Parathyroid adenoma (tissue), 2 donors: ENCODE data around the gene TRIL.

Source experiments
- H2AFZ ChIP-seq: fragments of 300-600 bp; sonication (generic); one replicate; pipeline ENCODE4 v1.7.0; 2017; ENCODE audit warnings: antibody characterized with exemption, mild to moderate bottlenecking
- H3K27ac ChIP-seq: fragments of 300-600 bp; sonication (generic); one replicate; pipeline ENCODE4 v1.7.0; 2017
- H3K27me3 ChIP-seq: fragments of 300-600 bp; sonication (generic); one replicate; pipeline ENCODE4 v1.7.0; 2017; ENCODE audit warnings: low read length; ENCODE audit not compliant: control insufficient read depth, insufficient read depth
- H3K36me3 ChIP-seq: fragments of 300-600 bp; sonication (generic); one replicate; pipeline ENCODE4 v1.7.0; 2017; ENCODE audit warnings: low read length; ENCODE audit not compliant: control insufficient read depth, insufficient read depth
- H3K4me1 ChIP-seq: fragments of 300-600 bp; sonication (generic); one replicate; pipeline ENCODE4 v1.7.0; 2017; ENCODE audit warnings: control low read depth
- H3K4me2 ChIP-seq: fragments of 300-600 bp; sonication (generic); one replicate; pipeline ENCODE4 v1.7.0; 2017; ENCODE audit warnings: low read length
- H3K4me3 ChIP-seq: fragments of 300-600 bp; sonication (generic); one replicate; pipeline ENCODE4 v1.7.0; 2017; ENCODE audit warnings: low read depth, low read length
- H3K79me2 ChIP-seq: fragments of 300-600 bp; sonication (generic); one replicate; pipeline ENCODE4 v1.7.0; 2017; ENCODE audit warnings: control low read depth
- H3K9ac ChIP-seq: fragments of 300-600 bp; sonication (generic); one replicate; pipeline ENCODE4 v1.7.0; 2017; ENCODE audit warnings: mild to moderate bottlenecking
- H3K9me3 ChIP-seq: fragments of 300-600 bp; sonication (generic); one replicate; pipeline ENCODE4 v1.7.0; 2017; ENCODE audit warnings: low read length; ENCODE audit not compliant: control insufficient read depth
- CTCF ChIP-seq: fragments of 300-600 bp; sonication (generic); IDR thresholded peaks from one replicate; pipeline ENCODE4 v1.7.0; 2017; ENCODE audit warnings: antibody characterized with exemption, mild to moderate bottlenecking
- donor health status: primary hyperparathyroidism.

TRIL gene

GRCh38 chr7:28989211-28989980, 31.3 kb upstream of the TRIL start:
- TF ChIP-seq CTCF, result no peak
- H3K4me3 ChIP-seq, result no peak overlapping the region
- no peak overlapping the region for H3K27ac ChIP-seq
- no peaks in the 10 kb centered on the region for H3K9me3 ChIP-seq
- no peak overlapping the region for H3K9ac ChIP-seq
- no peaks in the 10 kb centered on the region for H3K4me1 ChIP-seq
- no peaks in the 10 kb centered on the region for H3K27me3 ChIP-seq
- no peak overlapping the region for H3K4me2 ChIP-seq
- H3K79me2 ChIP-seq, result no peaks in the 10 kb centered on the region
- no peaks in the 10 kb centered on the region for H3K36me3 ChIP-seq
- no peak overlapping the region for H2AFZ ChIP-seq

DNA sequence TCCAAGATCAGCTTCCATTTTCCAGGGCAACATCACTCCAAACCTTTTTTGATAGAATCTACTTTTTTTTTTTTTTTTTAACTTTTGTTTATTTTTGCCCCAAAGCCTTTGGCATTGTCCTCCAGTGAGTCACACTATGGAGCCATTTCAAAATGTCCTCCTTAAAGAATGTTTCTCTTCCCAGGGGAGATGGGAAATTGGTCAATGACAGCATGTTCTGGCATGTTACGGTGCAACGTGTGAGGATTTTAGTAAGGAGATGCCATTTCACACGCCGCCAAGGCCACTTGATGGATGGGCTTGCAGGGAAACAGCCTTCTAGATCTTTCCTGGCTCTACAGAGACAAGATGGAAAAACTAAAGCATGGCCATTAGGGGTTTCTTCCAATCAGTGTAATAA, 30.7 kb upstream of the TRIL start:
- Histone ChIP-seq H3K36me3 (no peaks in the 10 kb centered on the region), H3K27ac (no peak overlapping the region)

DNA sequence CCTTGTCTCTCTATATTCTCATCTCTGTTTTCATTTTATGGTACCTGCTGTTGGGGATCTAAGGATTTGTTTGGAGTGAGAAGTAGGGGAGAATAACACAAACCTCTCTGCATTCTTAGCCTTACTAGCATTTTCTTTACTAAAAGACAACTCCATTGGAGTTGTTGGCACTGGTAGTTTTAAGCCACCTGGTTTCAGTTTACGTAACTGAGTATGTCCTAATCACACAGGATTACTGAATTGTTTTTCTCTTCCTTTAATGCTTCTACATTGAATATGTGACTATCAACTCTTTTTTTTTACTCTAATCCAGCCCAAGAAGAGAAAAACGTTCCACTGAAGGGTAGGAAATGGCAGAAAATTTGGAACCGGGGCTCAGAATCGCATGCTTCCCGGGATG, 30.0 kb upstream of the TRIL start:
- no peaks in the 10 kb centered on the region for H3K4me1 ChIP-seq
- H3K79me2 ChIP-seq, result no peaks in the 10 kb centered on the region
- no peak overlapping the region for H3K4me2 ChIP-seq
- TF ChIP-seq CTCF, result no peak
- no peaks in the 10 kb centered on the region for H3K36me3 ChIP-seq
- no peak overlapping the region for H3K9ac ChIP-seq
- no peak overlapping the region for H3K27ac ChIP-seq
- H3K4me3 ChIP-seq, result no peak overlapping the region
- no peak overlapping the region for H2AFZ ChIP-seq
- H3K9me3 ChIP-seq, result no peaks in the 10 kb centered on the region
- no peaks in the 10 kb centered on the region for H3K27me3 ChIP-seq

More for the DNA sequence above, 30.7 kb upstream of the TRIL start:
- H3K4me3 ChIP-seq, result no peak overlapping the region
- H3K27me3 ChIP-seq, result no peaks in the 10 kb centered on the region
- H3K9ac ChIP-seq, result no peak overlapping the region
- H3K4me2 ChIP-seq, result no peak overlapping the region
- H3K79me2 ChIP-seq, result no peaks in the 10 kb centered on the region
- H3K4me1 ChIP-seq, result no peaks in the 10 kb centered on the region
- H3K9me3 ChIP-seq, result no peaks in the 10 kb centered on the region
- H2AFZ ChIP-seq, result no peak overlapping the region
- TF ChIP-seq CTCF, result no peak

GRCh38 chr7:28986765-28987110, 28.6 kb upstream of the TRIL start:
- Histone ChIP-seq H3K9ac (no peak overlapping the region), H3K4me1 (no peaks in the 10 kb centered on the region), H3K27me3 (no peaks in the 10 kb centered on the region), H3K4me2 (no peak overlapping the region), H3K9me3 (no peaks in the 10 kb centered on the region), H3K4me3 (no peak overlapping the region), H3K79me2 (no peaks in the 10 kb centered on the region), H3K27ac (no peak overlapping the region), H3K36me3 (no peaks in the 10 kb centered on the region), H2AFZ (no peak overlapping the region)
- TF ChIP-seq CTCF, result no peak
